ENCODE data around the gene NEURL1. TPM values are rescaled to one million over a fixed set of nuclear protein-coding genes. Genes with fewer than 3 reads are reported as not detected.

The NEURL1 gene
- polyA plus RNA-seq, 3 donors = 3.0 to 17.2 (median 3.3) TPM

DNA sequence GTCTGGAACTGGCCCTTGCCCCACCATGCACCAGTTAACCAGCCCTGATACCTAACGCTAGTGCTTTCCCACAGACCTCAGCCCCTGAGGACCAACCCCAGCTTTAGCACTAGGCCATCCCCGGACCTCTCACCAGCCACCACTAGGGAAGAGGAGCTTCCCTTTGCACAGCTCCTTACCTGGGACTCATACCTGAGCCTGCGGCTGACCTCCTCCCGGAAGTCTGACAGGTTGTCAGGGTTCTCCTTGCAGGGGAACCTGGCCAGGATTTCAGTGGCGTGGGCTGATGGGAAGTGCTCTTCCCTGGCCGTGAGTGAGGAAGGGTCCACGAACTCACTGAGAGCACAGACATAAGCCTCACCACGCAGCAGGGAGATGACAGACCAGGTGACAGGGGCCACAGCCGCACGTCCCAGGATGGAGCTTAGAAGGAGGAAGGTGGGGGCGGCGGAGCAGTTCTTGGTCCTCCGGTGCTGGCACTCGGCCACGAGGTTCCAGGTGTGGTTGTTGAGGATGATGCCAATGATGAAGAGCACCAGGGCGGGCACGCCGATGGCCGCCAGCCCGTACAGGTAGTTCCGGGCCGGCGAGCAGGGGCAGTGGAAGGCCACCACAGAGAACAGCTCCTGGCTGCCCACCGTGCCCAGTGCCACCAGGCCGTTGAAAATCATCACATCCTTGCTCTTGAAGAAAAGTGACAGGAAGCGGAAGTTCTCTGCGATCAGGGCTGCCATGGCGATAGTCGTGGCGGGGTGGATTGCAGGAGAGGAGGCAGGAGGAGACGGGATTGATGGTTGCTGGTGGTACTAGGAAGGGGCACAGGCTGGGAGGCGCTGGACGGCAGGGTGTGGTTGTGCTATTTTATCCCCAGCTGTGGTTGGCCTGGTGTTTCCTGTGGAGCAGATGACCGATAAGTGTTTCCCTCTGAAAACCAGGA is 44.0 kb upstream of the NEURL1 start:
- peak overlapping the region; percentile 93 for H3K4me2 ChIP-seq (replicated peaks; ENCODE audit: extremely low read depth, low read length, poor library complexity, severe bottlenecking)
- peaks cover 64% of the 10 kb centered on the region for H4K20me1 ChIP-seq (ENCODE audit: insufficient read depth, low read length)
- peaks cover 43 to 67% of the 10 kb centered on the region in 2 donors for H3K4me1 ChIP-seq (ENCODE audit: control insufficient read depth in 1 of 2, insufficient read depth in 2 of 2, low read length in 2 of 2)
- Mint-ChIP-seq H3K4me3 (peak overlapping the region; percentile 56 to 98), H3K4me1 (peaks cover 71% of the 10 kb centered on the region), H3K27ac (peak overlapping the region in 5 of 7 donors; percentile 19 to 82 (median 69)), H3K9me3 (no peaks in the 10 kb centered on the region), H3K27me3 (ENCODE audit: low read depth in 3 of 3) (peaks cover 1 to 7% (median 4%) of the 10 kb centered on the region in 3 donors), H3K36me3 (peaks cover 57 to 65% of the 10 kb centered on the region in 2 donors)
- 79% methylated on average over 33 of the region's 34 CpGs for WGBS (ENCODE audit: insufficient coverage)
- peaks cover 55 to 64% of the 10 kb centered on the region in 2 donors for H3K36me3 ChIP-seq (replicated peaks in 1 of 2; ENCODE audit: control insufficient read depth in 1 of 2, insufficient read depth in 2 of 2, low read length in 2 of 2)
- peak overlapping the region; percentile 31 for H3K9ac ChIP-seq (ENCODE audit: insufficient read depth, low read length, poor library complexity, severe bottlenecking)
- DNase-seq = no peak
- H3K9me3 ChIP-seq (replicated peaks in 1 of 2; ENCODE audit: control insufficient read depth in 1 of 2, insufficient read depth in 1 of 2, low read length in 2 of 2) = no peaks in the 10 kb centered on the region
- peak overlapping the region in 1 of 2 donors; percentile 77 for H3K27ac ChIP-seq (ENCODE audit: low read depth in 1 of 2, low read length in 2 of 2)
- H3K4me3 ChIP-seq (replicated peaks in 1 of 3; ENCODE audit: low read depth in 2 of 3, low read length in 3 of 3) = peak overlapping the region in 2 of 3 experiments; percentile 94 to 96
- H2AFZ ChIP-seq (ENCODE audit: insufficient read depth, low read depth, low read length, poor library complexity, severe bottlenecking) = no peak overlapping the region
- H3K27me3 ChIP-seq (ENCODE audit: control insufficient read depth in 2 of 2, insufficient read depth in 2 of 2, low read length in 2 of 2) = no peaks in the 10 kb centered on the region
- H3K79me2 ChIP-seq (ENCODE audit: insufficient read depth, low read length) = peaks cover 60% of the 10 kb centered on the region
- intact Hi-C loops (cut with micrococcal nuclease) = loop anchor here in 1 of 2 donors (5.0 kb wide), 1 partner anchor 38 kb away; no protein-coding TSS in a partner anchor
- TF ChIP-seq, protein P1, sequence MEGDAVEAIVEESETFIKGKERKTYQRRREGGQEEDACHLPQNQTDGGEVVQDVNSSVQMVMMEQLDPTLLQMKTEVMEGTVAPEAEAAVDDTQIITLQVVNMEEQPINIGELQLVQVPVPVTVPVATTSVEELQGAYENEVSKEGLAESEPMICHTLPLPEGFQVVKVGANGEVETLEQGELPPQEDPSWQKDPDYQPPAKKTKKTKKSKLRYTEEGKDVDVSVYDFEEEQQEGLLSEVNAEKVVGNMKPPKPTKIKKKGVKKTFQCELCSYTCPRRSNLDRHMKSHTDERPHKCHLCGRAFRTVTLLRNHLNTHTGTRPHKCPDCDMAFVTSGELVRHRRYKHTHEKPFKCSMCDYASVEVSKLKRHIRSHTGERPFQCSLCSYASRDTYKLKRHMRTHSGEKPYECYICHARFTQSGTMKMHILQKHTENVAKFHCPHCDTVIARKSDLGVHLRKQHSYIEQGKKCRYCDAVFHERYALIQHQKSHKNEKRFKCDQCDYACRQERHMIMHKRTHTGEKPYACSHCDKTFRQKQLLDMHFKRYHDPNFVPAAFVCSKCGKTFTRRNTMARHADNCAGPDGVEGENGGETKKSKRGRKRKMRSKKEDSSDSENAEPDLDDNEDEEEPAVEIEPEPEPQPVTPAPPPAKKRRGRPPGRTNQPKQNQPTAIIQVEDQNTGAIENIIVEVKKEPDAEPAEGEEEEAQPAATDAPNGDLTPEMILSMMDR (IDR thresholded peaks at IDR 0.05) = no peak

DNA sequence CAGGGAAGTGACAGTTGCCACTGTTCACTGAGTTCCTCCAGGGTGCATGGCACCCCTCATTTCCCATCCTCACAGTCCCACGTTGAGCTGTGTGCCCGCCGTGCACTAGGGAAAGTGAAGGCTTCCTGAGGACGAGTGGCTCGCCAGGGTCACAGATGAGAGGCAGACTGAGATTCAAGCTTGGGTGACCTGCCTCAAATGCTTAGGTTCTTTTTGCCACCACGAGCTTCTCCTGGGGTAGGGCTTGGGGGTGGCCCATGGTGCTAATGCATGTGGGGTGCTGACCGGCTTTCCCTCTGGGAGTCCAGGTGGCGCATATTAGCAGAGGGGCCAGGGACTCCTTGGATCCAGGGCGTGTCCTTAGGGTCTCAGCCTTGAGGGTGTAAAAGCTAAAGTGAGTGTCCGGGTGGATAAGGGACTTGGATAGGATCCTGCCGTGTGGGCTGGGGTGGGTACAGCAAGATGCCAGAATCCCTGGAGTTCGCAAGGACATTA is 43.3 kb upstream of the NEURL1 start:
- TF ChIP-seq, protein P1 (IDR thresholded peaks at IDR 0.05) = no peak
- Histone ChIP-seq H3K36me3 (replicated peaks in 1 of 2; ENCODE audit: control insufficient read depth in 1 of 2, insufficient read depth in 2 of 2, low read length in 2 of 2) (peaks cover 48 to 56% of the 10 kb centered on the region in 2 donors), H3K4me3 (replicated peaks in 1 of 3; ENCODE audit: low read depth in 2 of 3, low read length in 3 of 3) (peak overlapping the region; percentile 73 to 96 (median 94)), H3K9me3 (replicated peaks in 1 of 2; ENCODE audit: control insufficient read depth in 1 of 2, insufficient read depth in 1 of 2, low read length in 2 of 2) (no peaks in the 10 kb centered on the region), H3K27me3 (ENCODE audit: control insufficient read depth in 2 of 2, insufficient read depth in 2 of 2, low read length in 2 of 2) (no peaks in the 10 kb centered on the region), H3K4me1 (ENCODE audit: control insufficient read depth in 1 of 2, insufficient read depth in 2 of 2, low read length in 2 of 2) (peaks cover 43 to 67% of the 10 kb centered on the region in 2 donors), H3K9ac (ENCODE audit: insufficient read depth, low read length, poor library complexity, severe bottlenecking) (peak overlapping the region; percentile 72), H2AFZ (ENCODE audit: insufficient read depth, low read depth, low read length, poor library complexity, severe bottlenecking) (no peak overlapping the region), H3K27ac (ENCODE audit: low read depth in 1 of 2, low read length in 2 of 2) (peak overlapping the region in 1 of 2 donors; percentile 77), H3K79me2 (ENCODE audit: insufficient read depth, low read length) (peaks cover 60% of the 10 kb centered on the region), H4K20me1 (ENCODE audit: insufficient read depth, low read length) (peaks cover 56% of the 10 kb centered on the region), H3K4me2 (replicated peaks; ENCODE audit: extremely low read depth, low read length, poor library complexity, severe bottlenecking) (peak overlapping the region; percentile 93)
- H3K36me3 Mint-ChIP-seq = peaks cover 49 to 57% of the 10 kb centered on the region in 2 donors
- 86% methylated on average over 12 of the region's 12 CpGs for WGBS (ENCODE audit: insufficient coverage)
- peak overlapping the region in 3 of 7 donors; percentile 76 to 87 (median 83) for H3K27ac Mint-ChIP-seq
- DNase-seq = no peak
- H3K4me1 Mint-ChIP-seq = peaks cover 67% of the 10 kb centered on the region
- H3K9me3 Mint-ChIP-seq = no peaks in the 10 kb centered on the region
- H3K4me3 Mint-ChIP-seq = peak overlapping the region; percentile 93 to 98
- H3K27me3 Mint-ChIP-seq (ENCODE audit: low read depth in 3 of 3) = peaks cover 1 to 7% (median 6%) of the 10 kb centered on the region in 3 donors
- intact Hi-C loops (cut with micrococcal nuclease) = loop anchor here in 1 of 2 donors (5.0 kb wide), 1 partner anchor 37 kb away; no protein-coding TSS in a partner anchor
